Caco-2 (cell line): Measurements from ENCODE around the gene SDHC. TPM values are rescaled to one million over a fixed set of nuclear protein-coding genes. Genes with fewer than 3 reads are reported as not detected.

Experiments used
- BruUV-seq: library from RNA; stranded (reverse); fragments of 400-500 nt; replicated peaks from 2 replicates; lab custom pipeline; 2021; lab: Mats Ljungman, UMichigan
- CTCF ChIA-PET: fragments of 300-600 bp; sonication (Branson Sonifier 250); formaldehyde crosslinking; loops from one replicate; lab custom pipeline; 2022; ENCODE audit warnings: antibody characterized with exemption; lab: Charles Lee
- POLR2A ChIA-PET: fragments of 300-600 bp; sonication (Branson Sonifier 250); formaldehyde crosslinking; loops from one replicate; lab custom pipeline; 2022; ENCODE audit warnings: antibody characterized with exemption; lab: Charles Lee
- DNase-seq, 2 experiments: peaks; one replicate each; pipeline versions ENCODE4 v3.0.0 to v3.0.0-alpha.2; 2020 to 2022
- H3K27me3 ChIP-seq: replicated peaks from 2 replicates; pipeline ENCODE4 v1.6.0; 2011; ENCODE audit warnings: low read length; ENCODE audit not compliant: control insufficient read depth, insufficient read depth
- H3K36me3 ChIP-seq: 2 replicates; pipeline ENCODE4 v1.5.1; 2011; ENCODE audit warnings: low read length; ENCODE audit not compliant: control insufficient read depth, insufficient read depth
- H3K4me1 ChIP-seq: fragments of 250-450 bp; sonication (Bioruptor Pico); 2 replicates; pipeline ENCODE4 v1.5.1; 2020; ENCODE audit warnings: mild to moderate bottlenecking
- H3K4me3 ChIP-seq: 2 replicates; pipeline ENCODE4 v1.5.1; 2011; ENCODE audit warnings: low read depth, mild to moderate bottlenecking, control low read depth, low read length
- H3K9me3 ChIP-seq: fragments of 250-450 bp; sonication (Bioruptor Pico); 2 replicates; pipeline ENCODE4 v1.5.1; 2020; ENCODE audit warnings: mild to moderate bottlenecking, moderate library complexity
- H3K27ac Mint-ChIP-seq: one replicate; pipeline ENCODE4 v1.8.0; 2022; ENCODE audit warnings: mixed read lengths; ENCODE audit not compliant: unreplicated experiment
- H3K27me3 Mint-ChIP-seq: one replicate; pipeline ENCODE4 v1.8.0; 2022; ENCODE audit warnings: mixed read lengths; ENCODE audit not compliant: insufficient read depth, unreplicated experiment
- H3K36me3 Mint-ChIP-seq: one replicate; pipeline ENCODE4 v1.8.0; 2022; ENCODE audit warnings: mild to moderate bottlenecking, mixed read lengths; ENCODE audit not compliant: insufficient read depth, unreplicated experiment
- H3K4me1 Mint-ChIP-seq: one replicate; pipeline ENCODE4 v1.8.0; 2022; ENCODE audit warnings: low read depth, mixed read lengths; ENCODE audit not compliant: unreplicated experiment
- H3K4me3 Mint-ChIP-seq: one replicate; pipeline ENCODE4 v1.8.0; 2022; ENCODE audit warnings: mild to moderate bottlenecking, moderate library complexity, mixed read lengths; ENCODE audit not compliant: unreplicated experiment
- H3K9me3 Mint-ChIP-seq: one replicate; pipeline ENCODE4 v1.8.0; 2022; ENCODE audit warnings: mixed read lengths; ENCODE audit not compliant: unreplicated experiment
- intact Hi-C: fragments of 100-400 bp; cut with micrococcal nuclease; formaldehyde crosslinking; loops from one replicate; pipeline ENCODE4 v1.10.0; 2022; ENCODE audit not compliant: unreplicated experiment
- total RNA-seq: library from RNA; stranded (reverse); gene quantifications from 2 replicates; pipeline ENCODE4 v1.2.3, GENCODE V29; 2022
- TF ChIP-seq, protein P1 (sequence below), 2 experiments: fragments of 200-600 bp in 1 of 2; IDR thresholded peaks; 1 replicate in 1 of 2; 2 replicates in 1 of 2; pipeline versions ENCODE4 v1.5.1 to v1.8.0; 2011 to 2022; ENCODE audit warnings: antibody characterized with exemption in 1 of 2, control low read depth in 1 of 2, inconsistent platforms in 1 of 2, low read depth in 1 of 2, low read length in 1 of 2, mild to moderate bottlenecking in 1 of 2, moderate library complexity in 1 of 2; ENCODE audit not compliant: insufficient read depth in 1 of 2, severe bottlenecking in 1 of 2, unreplicated experiment in 1 of 2

SDHC gene
- total RNA-seq, 1 experiment from 2014 or later = 261 TPM

DNA sequence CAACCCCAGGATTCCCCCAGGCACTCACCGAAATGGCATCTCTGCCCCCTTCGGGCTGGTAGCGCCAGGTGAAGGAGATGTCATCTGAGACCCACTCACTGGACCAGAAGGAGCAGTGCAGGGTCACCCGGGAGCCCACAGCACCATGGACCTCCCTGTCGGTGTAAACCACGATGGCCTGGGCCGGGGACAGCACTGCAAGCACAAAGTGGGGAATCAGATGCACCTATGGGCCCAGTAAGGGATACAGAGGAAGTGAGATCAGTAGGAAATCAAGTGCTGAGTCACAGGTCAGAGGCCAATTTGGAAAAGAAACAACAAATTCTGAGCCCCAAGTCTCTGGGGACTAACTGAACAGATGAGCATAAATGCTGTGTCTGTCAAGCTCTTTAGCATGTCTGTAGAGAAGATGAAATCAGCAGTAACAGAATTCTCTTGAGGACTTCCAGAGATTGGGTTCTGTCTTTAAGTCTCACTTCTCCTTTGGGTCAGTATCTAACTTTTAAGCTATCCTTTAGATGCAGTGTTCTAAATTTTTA, 6.9 kb upstream of the SDHC start:
- POLR2A ChIA-PET = no interaction called here
- BruUV-seq = no TSS peak
- Mint-ChIP-seq H3K4me1 (no peaks in the 10 kb centered on the region), H3K36me3 (no peaks in the 10 kb centered on the region), H3K27me3 (no peaks in the 10 kb centered on the region), H3K27ac (no peak overlapping the region), H3K9me3 (no peaks in the 10 kb centered on the region), H3K4me3 (no peak overlapping the region)
- Histone ChIP-seq H3K36me3 (no peaks in the 10 kb centered on the region), H3K9me3 (no peaks in the 10 kb centered on the region), H3K4me3 (no peak overlapping the region), H3K27me3 (no peaks in the 10 kb centered on the region), H3K4me1 (0 out of 2 replicates have a peak, but pooled peaks cover 3% of the 10 kb centered on the region)
- intact Hi-C loops = no loop called here
- TF ChIP-seq, protein P1, sequence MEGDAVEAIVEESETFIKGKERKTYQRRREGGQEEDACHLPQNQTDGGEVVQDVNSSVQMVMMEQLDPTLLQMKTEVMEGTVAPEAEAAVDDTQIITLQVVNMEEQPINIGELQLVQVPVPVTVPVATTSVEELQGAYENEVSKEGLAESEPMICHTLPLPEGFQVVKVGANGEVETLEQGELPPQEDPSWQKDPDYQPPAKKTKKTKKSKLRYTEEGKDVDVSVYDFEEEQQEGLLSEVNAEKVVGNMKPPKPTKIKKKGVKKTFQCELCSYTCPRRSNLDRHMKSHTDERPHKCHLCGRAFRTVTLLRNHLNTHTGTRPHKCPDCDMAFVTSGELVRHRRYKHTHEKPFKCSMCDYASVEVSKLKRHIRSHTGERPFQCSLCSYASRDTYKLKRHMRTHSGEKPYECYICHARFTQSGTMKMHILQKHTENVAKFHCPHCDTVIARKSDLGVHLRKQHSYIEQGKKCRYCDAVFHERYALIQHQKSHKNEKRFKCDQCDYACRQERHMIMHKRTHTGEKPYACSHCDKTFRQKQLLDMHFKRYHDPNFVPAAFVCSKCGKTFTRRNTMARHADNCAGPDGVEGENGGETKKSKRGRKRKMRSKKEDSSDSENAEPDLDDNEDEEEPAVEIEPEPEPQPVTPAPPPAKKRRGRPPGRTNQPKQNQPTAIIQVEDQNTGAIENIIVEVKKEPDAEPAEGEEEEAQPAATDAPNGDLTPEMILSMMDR (IDR thresholded peaks at IDR 0.05; ENCODE audit: insufficient read depth in 1 of 2, low read depth in 1 of 2, low read length in 1 of 2, severe bottlenecking in 1 of 2, unreplicated experiment in 1 of 2) = no peak
- DNase-seq = no peak
- CTCF ChIA-PET = no interaction called here

GRCh38 chr1:161307892-161308638, 6.1 kb upstream of the SDHC start:
- ChIA-PET CTCF (no interaction called here), POLR2A (no interaction called here)
- no peak overlapping the region for H3K27ac Mint-ChIP-seq

GRCh38 chr1:161309868-161310267, 4.3 kb upstream of the SDHC start, which contains the start of gene MPZ:
Gene MPZ (minus strand): TSS chr1:161309968. CDS start chr1:161309905, 63 bp downstream.
- Mint-ChIP-seq H3K27me3 (no peaks in the 10 kb centered on the region), H3K27ac (no peak within 1 kb of the TSS), H3K4me1 (no peaks in the 10 kb centered on the region), H3K4me3 (no peak within 1 kb of the TSS), H3K36me3 (peaks cover 8% of the 10 kb centered on the region), H3K9me3 (no peaks in the 10 kb centered on the region)
- intact Hi-C loops = no loop called here
- DNase-seq = no peak
- TF ChIP-seq, protein P1 (IDR thresholded peaks at IDR 0.05; ENCODE audit: insufficient read depth in 1 of 2, low read depth in 1 of 2, low read length in 1 of 2, severe bottlenecking in 1 of 2, unreplicated experiment in 1 of 2) = no peak
- Histone ChIP-seq H3K9me3 (no peaks in the 10 kb centered on the region), H3K4me1 (0 out of 2 replicates have a peak, but pooled peaks cover 3% of the 10 kb centered on the region), H3K27me3 (no peaks in the 10 kb centered on the region), H3K36me3 (no peaks in the 10 kb centered on the region), H3K4me3 (no peak within 1 kb of the TSS)
- CTCF ChIA-PET = no interaction called here
- no TSS peak for BruUV-seq
- POLR2A ChIA-PET = no interaction called here

More at GRCh38 chr1:161307892-161308638, 6.1 kb upstream of the SDHC start:
- no TSS peak for BruUV-seq
- no peaks in the 10 kb centered on the region for H3K36me3 Mint-ChIP-seq
- DNase-seq = no peak
- no peaks in the 10 kb centered on the region for H3K9me3 Mint-ChIP-seq
- TF ChIP-seq, protein P1 (IDR thresholded peaks at IDR 0.05; ENCODE audit: insufficient read depth in 1 of 2, low read depth in 1 of 2, low read length in 1 of 2, severe bottlenecking in 1 of 2, unreplicated experiment in 1 of 2) = no peak
- H3K27me3 Mint-ChIP-seq = no peaks in the 10 kb centered on the region
- Histone ChIP-seq H3K9me3 (no peaks in the 10 kb centered on the region), H3K36me3 (no peaks in the 10 kb centered on the region), H3K27me3 (no peaks in the 10 kb centered on the region), H3K4me1 (0 out of 2 replicates have a peak, but pooled peaks cover 3% of the 10 kb centered on the region), H3K4me3 (no peak overlapping the region)
- intact Hi-C loops = no loop called here
- H3K4me1 Mint-ChIP-seq = no peaks in the 10 kb centered on the region
- H3K4me3 Mint-ChIP-seq = no peak overlapping the region
